Astrocyte (in vitro differentiated cells and primary cell): Measurements from ENCODE around the gene MIS18A.

Source experiments
- CTCF ChIP-seq: IDR thresholded peaks from 2 replicates; pipeline ENCODE4 v1.5.1; 2011; ENCODE audit warnings: low read depth, mild to moderate bottlenecking, inconsistent platforms, low read length, moderate library complexity; ENCODE audit not compliant: insufficient read depth
- EZH2 ChIP-seq: IDR thresholded peaks from 2 replicates; pipeline ENCODE4 v1.6.1; 2012; ENCODE audit warnings: mild to moderate bottlenecking, low read length, inconsistent platforms; ENCODE audit not compliant: insufficient read depth

GRCh38 chr21:32260130-32260529 lies 18.7 kb downstream of the MIS18A start:
- TF ChIP-seq CTCF (no peak), EZH2 (no peak)
